Endothelial cell of umbilical vein (primary cell): ENCODE results near the gene TUBB8B. TPM values are rescaled to one million over a fixed set of nuclear protein-coding genes. Genes with fewer than 3 reads are reported as not detected.
"Not testable (repeated sequence)": the region's sequence is repeated elsewhere in the genome, so short reads cannot be mapped to it uniquely, and the experiment has no call there.

Experiments
- BruUV-seq: library from RNA; stranded (reverse); fragments of 400-500 nt; replicated peaks from 2 replicates; lab custom pipeline; 2021; lab: Mats Ljungman, UMichigan
- CTCF ChIA-PET: fragments of 300-600, 350-600 bp; sonication (Branson Sonifier 250); formaldehyde crosslinking; loops from one replicate; lab custom pipeline; 2021; ENCODE audit warnings: antibody characterized with exemption, inconsistent platforms; lab: Charles Lee
- POLR2A ChIA-PET: fragments of 300-600, 350-600 bp; sonication (Branson Sonifier 250); formaldehyde crosslinking; loops from one replicate; lab custom pipeline; 2021; ENCODE audit warnings: antibody characterized with exemption, inconsistent platforms; lab: Charles Lee
- DNase-seq: peaks from one replicate; pipeline ENCODE4 v3.0.0-alpha.2; 2011; ENCODE audit warnings: low read depth, low spot score
- FAIRE-seq: peaks from 2 replicates; lab custom pipeline; 2011; peaks lifted over from hg19 to GRCh38; lab: Jason Lieb, UNC
- H2AFZ ChIP-seq: 2 replicates; pipeline ENCODE4 v1.6.0; 2012; ENCODE audit warnings: low read depth, low read length, control low read depth, inconsistent platforms
- H3K27ac ChIP-seq: 2 replicates; pipeline ENCODE4 v1.5.1; 2011; ENCODE audit warnings: low read depth, mild to moderate bottlenecking, control low read depth, low read length, moderate library complexity; ENCODE audit not compliant: insufficient read depth
- H3K27me3 ChIP-seq, 2 experiments: 2 replicates each; pipeline versions ENCODE4 v1.6.0 to v1.6.1; 2011; ENCODE audit warnings: low read length in 2 of 2, mixed read lengths in 1 of 2; ENCODE audit not compliant: control insufficient read depth in 2 of 2, insufficient read depth in 2 of 2
- H3K36me3 ChIP-seq, 2 experiments: 2 replicates in 1 of 2; 3 replicates in 1 of 2; pipeline ENCODE4 v1.5.1; 2011; ENCODE audit warnings: low read length in 2 of 2, mild to moderate bottlenecking in 1 of 2, moderate library complexity in 1 of 2; ENCODE audit not compliant: control insufficient read depth in 2 of 2, insufficient read depth in 2 of 2; ENCODE audit errors: extremely low read depth in 1 of 2
- H3K4me1 ChIP-seq: 3 replicates; pipeline ENCODE4 v1.5.1; 2011; ENCODE audit warnings: mild to moderate bottlenecking, low read length; ENCODE audit not compliant: control insufficient read depth, insufficient read depth; ENCODE audit errors: extremely low read depth
- H3K4me2 ChIP-seq: 2 replicates; pipeline ENCODE4 v1.6.1; 2011; ENCODE audit warnings: low read length, control low read depth, mixed read lengths; ENCODE audit not compliant: insufficient read depth
- H3K4me3 ChIP-seq, 3 experiments: fragments of 200-600 bp in 1 of 3; sonication (generic), shearing (Covaris generic) in 1 of 3; replicated peaks in 1 of 3; 2 replicates each; pipeline ENCODE4 v1.5.1; 2011 to 2016; ENCODE audit warnings: control low read depth in 3 of 3, low read length in 3 of 3, mild to moderate bottlenecking in 2 of 3, inconsistent platforms in 1 of 3, low read depth in 1 of 3, moderate library complexity in 1 of 3; ENCODE audit not compliant: insufficient read depth in 1 of 3
- H3K79me2 ChIP-seq: 2 replicates; pipeline ENCODE4 v1.6.0; 2012; ENCODE audit warnings: low read length, inconsistent platforms; ENCODE audit not compliant: control insufficient read depth, insufficient read depth
- H3K9ac ChIP-seq: replicated peaks from 2 replicates; pipeline ENCODE3; 2011; ENCODE audit warnings: low read length, control low read depth; ENCODE audit not compliant: insufficient read depth; ENCODE audit errors: extremely low read depth
- H3K9me1 ChIP-seq: replicated peaks from 3 replicates; pipeline ENCODE4 v1.6.0; 2011; ENCODE audit warnings: mild to moderate bottlenecking, low read length; ENCODE audit not compliant: control insufficient read depth, insufficient read depth; ENCODE audit errors: extremely low read depth
- H3K9me3 ChIP-seq: replicated peaks from 2 replicates; pipeline ENCODE4 v1.5.1; 2012; ENCODE audit warnings: low read length, inconsistent platforms; ENCODE audit not compliant: control insufficient read depth, insufficient read depth
- H4K20me1 ChIP-seq: replicated peaks from 2 replicates; pipeline ENCODE3; 2011; ENCODE audit warnings: mild to moderate bottlenecking, low read length; ENCODE audit not compliant: control insufficient read depth, insufficient read depth; ENCODE audit errors: extremely low read depth
- dilution Hi-C: fragments of 300-500 bp; cut with MboI; formaldehyde crosslinking; loops from one replicate; pipeline ENCODE4 v1.15.0; 2019; ENCODE audit warnings: low sequenced_read_pairs; ENCODE audit not compliant: extremely low pct_ligation_motif_present
- intact Hi-C: fragments of 100-400 bp; cut with micrococcal nuclease; formaldehyde crosslinking; loops from one replicate; pipeline ENCODE4 v1.10.0; 2022
- polyA plus RNA-seq, 4 experiments: library from polyadenylated mRNA; depleted of rRNA in 3 of 4; stranded (reverse) in 3 of 4; unstranded in 1 of 4; fragments of >200 nt; gene quantifications; 2 replicates each; pipeline versions ENCODE4 v1.2.1 to v1.2.3, GENCODE V29; 2011 to 2012; ENCODE audit warnings: missing spikeins in 1 of 4
- total RNA-seq: library from RNA; stranded (reverse); gene quantifications from 2 replicates; pipeline ENCODE4 v1.2.3, GENCODE V29; 2021

Gene TUBB8B
- total and polyA plus RNA-seq, 2 donors (not counting 3 experiments of a cell fraction or from before 2014, with no cell fraction given): 0.23 to 1.1 TPM

- H2AFZ ChIP-seq, FAIRE-seq, dilution Hi-C loops, H3K79me2 ChIP-seq, H3K9ac ChIP-seq, POLR2A ChIA-PET, H3K27me3 ChIP-seq, intact Hi-C loops, H3K27ac ChIP-seq, CTCF ChIA-PET, H3K4me3 ChIP-seq, H3K9me1 ChIP-seq, H4K20me1 ChIP-seq, H3K4me2 ChIP-seq, H3K9me3 ChIP-seq, DNase-seq, H3K36me3 ChIP-seq, BruUV-seq, H3K4me1 ChIP-seq: not testable (repeated sequence)
Measured at GRCh38 chr18:80881-81280, 31.5 kb upstream of the TUBB8B start.

- dilution Hi-C loops, BruUV-seq, H3K9me3 ChIP-seq, CTCF ChIA-PET, H3K4me1 ChIP-seq, FAIRE-seq, H4K20me1 ChIP-seq, H3K4me2 ChIP-seq, intact Hi-C loops, H3K27ac ChIP-seq, H3K9me1 ChIP-seq, H3K4me3 ChIP-seq, H3K9ac ChIP-seq, H3K36me3 ChIP-seq, DNase-seq, H3K79me2 ChIP-seq, POLR2A ChIA-PET, H3K27me3 ChIP-seq, H2AFZ ChIP-seq: not testable (repeated sequence)
Measured at GRCh38 chr18:80202-80601, 30.8 kb upstream of the TUBB8B start.
